Measurements from ENCODE around the gene HOXB9.

DNA sequence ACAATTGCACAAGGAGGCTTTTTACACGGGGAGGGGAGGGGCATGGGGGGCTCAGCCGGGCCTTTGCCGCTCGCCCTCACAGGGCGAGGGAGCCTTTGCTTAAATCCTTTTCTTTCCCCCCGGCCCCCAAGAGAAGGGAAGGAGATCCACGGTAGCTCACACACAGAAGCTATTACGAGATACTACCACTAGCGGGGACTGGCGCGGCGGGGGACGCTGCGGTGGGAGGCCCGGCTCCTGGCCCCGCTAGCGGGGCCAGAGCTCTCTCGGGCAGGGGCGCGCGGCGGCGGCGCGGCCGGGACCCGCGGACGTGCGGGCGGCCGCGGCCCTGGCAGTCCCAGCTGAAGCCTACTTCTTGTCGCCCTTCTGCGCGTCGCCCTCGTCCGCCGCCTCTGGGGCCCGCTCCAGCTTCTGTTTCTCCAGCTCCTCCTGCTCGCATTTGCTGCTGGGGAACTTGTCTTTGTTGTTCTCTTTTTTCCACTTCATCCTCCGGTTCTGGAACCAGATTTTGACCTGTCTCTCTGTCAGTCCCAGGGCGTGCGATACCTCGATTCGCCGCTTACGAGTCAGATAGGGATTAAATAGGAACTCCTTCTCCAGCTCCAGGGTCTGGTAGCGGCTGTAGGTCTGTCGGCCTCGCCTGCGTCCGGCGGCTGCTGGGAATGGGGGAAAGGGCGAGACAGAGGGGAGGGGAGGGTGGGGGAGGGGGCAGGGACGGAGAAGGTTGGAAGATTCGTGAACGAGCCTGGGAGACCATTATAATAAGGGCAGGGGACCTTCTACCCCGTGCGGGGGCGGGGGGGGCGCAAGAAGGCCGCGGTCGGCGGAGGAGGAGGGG is 13.1 kb downstream of the HOXB9 start:
- TF ChIP-seq POLR2A (IDR thresholded peaks at IDR 0.05; ENCODE audit: low read length) (no peak), GATA1 (IDR thresholded peaks at IDR 0.05; ENCODE audit: low read depth, low read length) (no peak)

All from erythroblast (primary cell).